RPMI7951 (cell line): Measurements from ENCODE around the gene VWC2. TPM values are rescaled to one million over a fixed set of nuclear protein-coding genes. Genes with fewer than 3 reads are reported as not detected.
A peak's percentile ranks its signal among the peaks of the same experiment; 100 is the strongest.

ENCODE experiments used
- DNase-seq: peaks from one replicate; pipeline ENCODE4 v3.0.0-alpha.2; 2012; ENCODE audit warnings: low read depth
- total RNA-seq: library from RNA; depleted of rRNA; stranded (reverse); fragments of >200 nt; shearing (Covaris generic); gene quantifications from 2 replicates; pipeline ENCODE4 v1.2.3, GENCODE V29; 2014

Gene VWC2
- total RNA-seq, 1 experiment from 2014 or later = not detected

DNA sequence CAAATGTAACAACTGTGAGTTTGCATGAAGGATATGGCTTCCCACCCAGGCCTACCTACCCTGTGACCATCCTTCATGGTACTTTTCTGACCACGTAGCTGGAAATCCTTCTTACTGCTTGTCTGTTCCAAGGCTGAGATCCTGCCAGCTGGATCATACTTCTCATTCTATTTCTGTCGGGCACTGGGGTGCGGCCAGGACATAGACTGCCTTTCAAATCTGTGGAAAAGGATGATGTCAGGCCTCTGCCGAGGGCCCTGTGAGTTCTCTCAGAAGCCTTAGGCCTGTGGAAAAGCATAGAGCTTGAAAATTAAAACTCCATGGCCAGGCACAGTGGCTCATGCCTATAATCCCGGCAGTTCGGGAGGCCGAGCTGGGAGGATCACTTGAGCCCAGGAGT is 10.0 kb downstream of the VWC2 start:
- DNase-seq = no peak

GRCh38 chr7:49787980-49788379 is 14.5 kb downstream of the VWC2 start:
- no peak for DNase-seq

- DNase-seq = no peak
Measured at GRCh38 chr7:49788455-49789059, 15.1 kb downstream of the VWC2 start.

DNA sequence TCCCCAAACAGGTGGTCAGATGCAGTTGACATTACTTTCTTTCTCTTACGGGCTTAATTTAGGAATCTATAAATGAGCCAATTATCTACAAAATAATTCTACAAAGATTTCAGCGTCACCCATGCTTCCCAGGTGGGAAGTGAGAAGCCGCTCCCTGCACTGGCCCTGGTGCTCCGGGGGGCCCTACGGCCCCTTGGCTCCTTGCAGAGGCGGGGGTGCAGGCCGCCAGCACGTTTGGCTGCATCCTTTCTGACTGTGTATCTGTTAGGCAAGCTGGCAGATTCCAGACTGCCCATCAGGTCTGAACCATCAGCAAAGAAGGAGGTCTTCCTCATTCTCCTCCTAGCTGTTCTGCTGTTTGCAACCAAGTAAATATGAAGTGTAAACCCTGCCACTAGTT is 16.3 kb downstream of the VWC2 start:
- no peak for DNase-seq

GRCh38 chr7:49790209-49790608 is 16.8 kb downstream of the VWC2 start:
- DNase-seq = no peak

GRCh38 chr7:49791088-49791741 is 17.8 kb downstream of the VWC2 start:
- DNase-seq = peak; percentile 7

DNA sequence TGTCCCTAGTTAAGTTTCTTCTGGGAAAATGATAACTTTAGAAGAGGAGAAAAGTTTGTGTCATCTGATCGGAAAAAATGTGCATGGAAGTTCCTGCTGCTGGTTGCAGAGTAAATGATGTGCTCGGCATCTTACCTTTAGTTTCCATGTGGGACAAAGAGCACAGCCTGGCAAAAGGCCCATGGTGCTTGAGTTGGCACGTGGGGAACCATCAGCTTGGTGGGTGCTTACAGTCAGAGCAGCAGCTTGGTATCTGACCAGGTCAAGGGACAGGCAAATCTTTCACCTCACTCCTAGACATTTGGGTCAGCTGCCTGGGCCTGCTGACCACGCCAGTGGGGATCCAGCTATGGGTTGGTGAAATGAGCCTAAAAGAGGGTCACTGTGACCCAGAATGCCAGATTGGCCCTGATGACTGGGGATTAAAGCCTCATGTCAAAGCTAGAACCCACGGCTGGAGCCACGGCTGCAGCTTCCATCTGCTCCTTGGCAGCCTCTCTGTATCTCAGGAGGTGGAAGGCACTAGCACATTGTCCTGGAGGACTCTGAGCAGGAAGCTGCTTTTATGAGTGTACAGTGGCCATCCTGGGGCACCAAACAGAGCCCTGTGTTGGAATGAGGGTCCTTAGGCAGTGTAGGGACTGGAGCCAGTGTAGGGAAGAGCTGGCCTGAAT is 24.7 kb downstream of the VWC2 start:
- no peak for DNase-seq

DNA sequence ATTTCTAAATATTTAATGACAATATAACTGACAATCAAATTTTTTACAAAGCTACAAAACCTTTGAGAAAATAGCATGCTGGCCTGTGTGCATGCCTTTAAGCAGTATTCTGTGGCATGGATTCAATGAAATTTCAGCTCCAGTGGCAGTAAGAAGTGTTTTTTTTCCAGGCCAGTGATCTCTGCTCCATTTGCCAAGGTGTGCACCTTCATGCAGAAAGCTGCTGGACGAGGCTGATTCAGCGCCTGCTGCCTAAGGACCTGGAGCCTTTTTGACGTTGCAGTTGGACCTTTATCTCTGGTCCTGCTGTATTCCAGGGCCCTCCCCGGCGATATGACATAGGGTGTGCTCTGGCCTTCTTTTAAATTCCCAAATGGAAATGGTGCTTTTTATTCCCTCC is 26.6 kb downstream of the VWC2 start:
- no peak for DNase-seq

GRCh38 chr7:49802600-49802999 is 29.2 kb downstream of the VWC2 start:
- DNase-seq = no peak

GRCh38 chr7:49803812-49804211 is 30.4 kb downstream of the VWC2 start:
- DNase-seq = no peak

- DNase-seq = no peak
Measured at GRCh38 chr7:49805371-49806007, 32.1 kb downstream of the VWC2 start.

DNA sequence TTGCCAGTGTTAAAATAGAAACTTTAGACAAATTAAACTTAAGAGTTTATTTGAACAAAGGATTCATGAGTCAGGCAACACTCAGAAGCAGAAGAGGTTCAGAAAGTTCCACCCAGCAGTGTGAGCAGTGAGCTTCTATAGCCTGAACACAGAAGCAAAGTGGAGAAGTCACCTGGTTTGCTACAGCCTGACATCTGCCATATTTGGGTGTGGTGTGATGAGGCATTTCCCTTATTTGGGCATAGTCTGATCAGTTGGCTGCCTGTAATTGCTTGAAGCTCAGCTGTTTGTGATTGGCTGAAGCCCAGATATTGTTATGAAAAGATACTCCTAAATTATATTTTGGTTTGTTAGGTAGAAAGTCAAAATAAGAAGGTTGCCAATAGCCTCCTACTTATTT is 39.1 kb downstream of the VWC2 start:
- no peak for DNase-seq

DNA sequence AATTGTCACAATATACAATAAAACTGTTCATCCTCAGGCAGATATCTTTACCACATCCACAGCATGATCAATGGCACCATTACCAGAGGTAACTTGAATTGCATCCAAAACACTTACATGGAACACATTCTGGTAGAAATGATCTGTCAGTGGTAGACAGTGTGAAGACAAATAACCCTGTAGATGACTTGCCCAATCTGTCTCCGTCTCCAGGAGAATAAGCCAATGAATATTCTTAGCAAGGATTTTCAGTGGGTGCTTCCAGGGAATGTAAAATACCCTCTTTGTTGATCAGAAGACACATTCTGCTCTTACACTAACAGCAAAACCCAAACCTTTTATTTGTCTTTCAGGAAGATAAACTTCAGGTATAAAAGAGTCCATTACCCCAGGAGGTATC is 43.8 kb downstream of the VWC2 start:
- DNase-seq = no peak

DNA sequence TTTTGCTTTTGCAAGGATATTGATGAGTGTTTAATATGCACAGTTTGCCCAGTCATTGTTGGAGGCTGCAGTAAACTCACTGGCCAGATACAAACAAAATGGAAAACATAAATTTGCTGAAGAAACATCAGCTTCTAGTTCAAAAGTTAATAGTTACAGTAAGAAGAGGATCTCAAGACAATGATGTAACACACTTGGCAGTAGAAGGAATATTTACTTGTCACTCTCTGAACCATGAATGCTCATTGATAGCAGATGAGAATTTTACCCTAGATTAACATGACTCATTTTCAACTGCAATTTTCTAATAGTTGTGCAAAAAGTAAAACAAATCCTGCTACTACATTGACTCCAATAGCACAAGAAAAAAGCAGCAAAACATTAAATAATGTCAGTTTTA is 47.7 kb downstream of the VWC2 start:
- no peak for DNase-seq

GRCh38 chr7:49822856-49823255 is 49.4 kb downstream of the VWC2 start:
- no peak for DNase-seq

DNA sequence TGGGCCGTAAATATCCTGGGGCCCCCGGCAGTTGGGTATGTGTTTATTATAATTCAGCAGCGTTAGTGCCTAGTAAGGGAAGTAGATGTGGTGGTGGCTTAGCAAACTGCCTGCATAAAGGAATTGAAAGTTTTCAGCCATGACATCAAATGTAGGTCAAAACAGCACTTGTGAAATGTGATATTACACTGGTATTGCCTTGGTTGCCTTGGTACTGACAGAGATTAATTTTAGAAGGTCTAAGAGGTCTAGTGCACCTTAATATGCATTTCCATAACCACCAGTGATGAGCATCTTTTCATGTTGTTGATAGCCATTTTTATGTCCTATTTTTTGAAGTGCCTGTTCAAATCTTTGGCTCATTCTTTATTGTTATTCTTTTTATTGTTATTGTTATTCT is 50.1 kb downstream of the VWC2 start:
- DNase-seq = no peak

DNA sequence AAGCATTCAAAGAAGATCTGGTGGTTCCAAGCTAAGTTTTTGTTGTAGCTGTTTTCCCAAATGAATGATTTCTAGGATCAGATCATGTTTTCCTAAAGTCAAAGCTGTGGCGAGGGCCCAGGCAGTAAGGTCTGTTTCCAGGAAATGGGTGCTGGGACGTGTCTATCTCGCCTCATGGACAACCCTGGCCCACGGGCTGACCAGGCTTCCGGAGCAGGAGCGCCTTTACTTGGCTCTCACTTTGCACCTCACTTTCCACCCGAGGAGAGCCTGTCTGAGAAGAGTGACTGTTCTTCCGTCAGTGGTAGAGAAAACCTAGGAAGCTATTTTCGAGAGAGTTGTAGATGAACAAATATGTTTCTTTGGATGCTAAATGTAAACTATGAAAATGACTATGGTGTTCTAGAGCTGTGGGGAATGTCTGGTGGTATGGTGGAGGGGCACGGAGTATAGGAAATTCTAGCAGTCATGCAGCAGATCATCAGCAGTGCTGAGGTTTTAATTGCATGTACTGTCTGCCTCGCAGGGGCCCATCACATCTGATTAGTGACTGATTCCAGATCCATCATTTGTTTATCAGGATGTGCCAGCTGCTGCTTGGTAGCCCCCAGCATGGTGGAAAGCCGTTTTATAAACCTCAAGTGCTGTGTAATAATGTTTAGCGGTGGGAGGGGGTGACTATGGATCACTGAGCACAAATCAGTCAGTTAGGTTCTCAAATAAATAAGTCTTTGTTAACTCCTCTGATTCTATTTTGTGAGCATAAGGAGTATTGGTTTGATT is 66.6 kb downstream of the VWC2 start:
- DNase-seq = no peak

DNA sequence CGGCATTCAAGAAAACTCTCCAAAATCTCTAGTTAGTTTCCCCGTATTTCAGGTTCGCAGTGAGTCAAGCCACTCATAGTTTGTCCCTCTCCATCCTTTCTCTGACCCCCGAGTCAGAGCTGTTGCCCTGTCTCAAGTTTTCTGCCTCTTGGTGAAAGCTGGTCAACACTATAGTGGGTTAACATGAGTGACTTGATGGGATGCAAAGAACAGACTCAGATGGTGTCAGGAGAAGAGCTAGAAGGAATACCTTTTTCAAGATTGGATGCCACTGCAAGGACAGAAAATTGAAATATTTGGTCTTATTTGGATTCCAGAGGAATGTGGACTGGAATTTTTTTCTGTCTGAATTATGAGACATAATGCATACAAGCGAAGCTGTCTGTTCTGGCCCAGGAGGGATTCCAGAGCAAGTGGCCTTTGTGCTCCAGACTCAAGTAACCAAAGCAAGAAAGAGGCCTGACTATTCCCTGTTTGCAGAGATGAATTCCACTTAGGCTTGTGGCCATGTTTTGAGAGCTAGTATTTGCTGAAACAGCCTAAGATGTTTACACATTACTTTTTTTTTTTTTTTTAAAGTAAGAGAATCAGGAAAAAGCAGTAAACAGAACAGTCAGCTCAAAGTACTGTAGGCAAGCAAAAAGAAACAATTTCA is 67.4 kb downstream of the VWC2 start:
- DNase-seq = no peak

DNA sequence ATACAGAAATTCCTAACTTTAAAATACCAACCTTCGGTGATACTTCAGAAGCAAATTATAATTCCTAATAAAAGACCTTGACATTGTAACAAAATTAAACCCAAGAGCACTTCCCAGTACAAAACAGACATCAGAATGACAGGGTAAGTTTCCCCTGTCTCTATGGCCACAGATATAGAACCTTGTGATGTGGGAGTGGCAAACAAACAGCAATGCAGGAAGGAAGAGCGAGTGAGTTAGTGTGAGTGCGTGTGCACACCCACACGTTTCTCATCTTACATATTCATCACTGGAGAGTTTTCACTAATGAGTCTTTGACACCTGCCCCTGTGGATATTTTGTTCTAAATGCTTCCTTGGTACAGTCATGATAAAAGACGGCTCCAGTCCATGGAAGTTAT is 72.2 kb downstream of the VWC2 start:
- DNase-seq = no peak

- DNase-seq = no peak
Measured at GRCh38 chr7:49848211-49848841, 74.9 kb downstream of the VWC2 start.
